22Rv1 (cell line): ENCODE results near the gene PCSK2.

Source experiments
- H3K27ac ChIP-seq: fragments of 450-650 bp; 2 replicates; pipeline ENCODE4 v1.5.1; 2017
- CTCF ChIP-seq: fragments of 450-650 bp; IDR thresholded peaks from 2 replicates; pipeline ENCODE4 v1.5.1; 2017; ENCODE audit warnings: mild to moderate bottlenecking
- ZFX ChIP-seq: fragments of 450-650 bp; IDR thresholded peaks from 2 replicates; pipeline ENCODE4 v1.6.1; 2017; ENCODE audit warnings: antibody characterized with exemption, borderline replicate concordance

PCSK2 gene

GRCh38 chr20:17226410-17227218, at the start of gene PCSK2:
TSS of gene PCSK2 (plus strand) at chr20:17227040. CDS start at chr20:17227306, 266 bp downstream.
- no peak within 1 kb of the TSS for H3K27ac ChIP-seq

GRCh38 chr20:17177341-17177740, 49.5 kb upstream of the PCSK2 start:
- H3K27ac ChIP-seq = no peak overlapping the region
- TF ChIP-seq CTCF (no peak), ZFX (no peak)

More at GRCh38 chr20:17226410-17227218, at the start of gene PCSK2:
- no peak for TF ChIP-seq ZFX
- peak; percentile 22; the same call in 1 of the 2 replicates for TF ChIP-seq CTCF

- no peak overlapping the region for H3K27ac ChIP-seq
- TF ChIP-seq ZFX (no peak), CTCF (no peak)
These were observed 47.0 kb upstream of the PCSK2 start for GRCh38 chr20:17179840-17180239.

- H3K27ac ChIP-seq = no peak overlapping the region
- no peak for TF ChIP-seq CTCF
- TF ChIP-seq ZFX = no peak
These were observed 36.7 kb upstream of the PCSK2 start for GRCh38 chr20:17189976-17190695.

GRCh38 chr20:17197041-17197440, 29.8 kb upstream of the PCSK2 start:
- TF ChIP-seq ZFX = no peak

GRCh38 chr20:17202030-17202429, 24.8 kb upstream of the PCSK2 start:
- H3K27ac ChIP-seq = no peak overlapping the region
- TF ChIP-seq CTCF (no peak), ZFX (no peak)

More at GRCh38 chr20:17197041-17197440, 29.8 kb upstream of the PCSK2 start:
- H3K27ac ChIP-seq = no peak overlapping the region

GRCh38 chr20:17202673-17203072, 24.2 kb upstream of the PCSK2 start:
- no peak for TF ChIP-seq ZFX
- no peak for TF ChIP-seq CTCF
- H3K27ac ChIP-seq = no peak overlapping the region
